ENCODE measurements around the gene ULK4. TPM values are rescaled to one million over a fixed set of nuclear protein-coding genes. Genes with fewer than 3 reads are reported as not detected.
"Not testable (repeated sequence)": the region's sequence is repeated elsewhere in the genome, so short reads cannot be mapped to it uniquely, and the experiment has no call there.

The ULK4 gene
- polyA plus RNA-seq, 1 experiment: 1.6 TPM

- no peak for DNase-seq (ENCODE audit: low read depth)
- no peaks in the 10 kb centered on the region for H3K36me3 ChIP-seq (ENCODE audit: control insufficient read depth, insufficient read depth, low read length)
- POLR2A ChIA-PET: no interaction called here
- 0 out of 2 replicates have a peak, but pooled peaks cover 1% of the 10 kb centered on the region for H3K27me3 ChIP-seq (ENCODE audit: control insufficient read depth, insufficient read depth, low read length)
- no peak for TF ChIP-seq CTCF (IDR thresholded peaks at IDR 0.05; ENCODE audit: insufficient read depth, low read depth, low read length)
- CTCF ChIA-PET: interaction anchor here (0.6 to 2.0 kb wide), 4 partner anchors 8 to 1680 kb away, joined by 3 to 7 read pairs (median 4); no protein-coding TSS in a partner anchor
- H3K4me3 ChIP-seq (ENCODE audit: low read depth, low read length): no peak overlapping the region
Observed at GRCh38 chr3:41989518-41989917, 27.6 kb upstream of the ULK4 start.

GRCh38 chr3:41987627-41988026, 25.7 kb upstream of the ULK4 start:
- CTCF ChIA-PET: no interaction called here
- POLR2A ChIA-PET: no interaction called here

GRCh38 chr3:41986561-41986960, 24.7 kb upstream of the ULK4 start:
- ChIA-PET CTCF (no interaction called here), POLR2A (no interaction called here)
- Histone ChIP-seq H3K36me3 (ENCODE audit: control insufficient read depth, insufficient read depth, low read length) (no peaks in the 10 kb centered on the region), H3K27me3 (ENCODE audit: control insufficient read depth, insufficient read depth, low read length) (0 out of 2 replicates have a peak, but pooled peaks cover 1% of the 10 kb centered on the region), H3K4me3 (ENCODE audit: low read depth, low read length) (no peak overlapping the region)
- DNase-seq (ENCODE audit: low read depth): no peak
- no peak for TF ChIP-seq CTCF (IDR thresholded peaks at IDR 0.05; ENCODE audit: insufficient read depth, low read depth, low read length)

More at GRCh38 chr3:41987627-41988026, 25.7 kb upstream of the ULK4 start:
- no peak for DNase-seq (ENCODE audit: low read depth)
- no peak for TF ChIP-seq CTCF (IDR thresholded peaks at IDR 0.05; ENCODE audit: insufficient read depth, low read depth, low read length)
- no peaks in the 10 kb centered on the region for H3K36me3 ChIP-seq (ENCODE audit: control insufficient read depth, insufficient read depth, low read length)
- no peak overlapping the region for H3K4me3 ChIP-seq (ENCODE audit: low read depth, low read length)
- 0 out of 2 replicates have a peak, but pooled peaks cover 1% of the 10 kb centered on the region for H3K27me3 ChIP-seq (ENCODE audit: control insufficient read depth, insufficient read depth, low read length)

GRCh38 chr3:41985018-41985417, 23.1 kb upstream of the ULK4 start:
- Histone ChIP-seq H3K36me3 (ENCODE audit: control insufficient read depth, insufficient read depth, low read length) (no peaks in the 10 kb centered on the region), H3K4me3 (ENCODE audit: low read depth, low read length) (no peak overlapping the region), H3K27me3 (ENCODE audit: control insufficient read depth, insufficient read depth, low read length) (0 out of 2 replicates have a peak, but pooled peaks cover 1% of the 10 kb centered on the region)
- POLR2A ChIA-PET: no interaction called here
- TF ChIP-seq CTCF (IDR thresholded peaks at IDR 0.05; ENCODE audit: insufficient read depth, low read depth, low read length): no peak
- CTCF ChIA-PET: no interaction called here
- no peak for DNase-seq (ENCODE audit: low read depth)

GRCh38 chr3:41983091-41983490, 21.2 kb upstream of the ULK4 start:
- POLR2A ChIA-PET; CTCF ChIA-PET; H3K27me3 ChIP-seq (ENCODE audit: control insufficient read depth, insufficient read depth, low read length); H3K36me3 ChIP-seq (ENCODE audit: control insufficient read depth, insufficient read depth, low read length); DNase-seq (ENCODE audit: low read depth); H3K4me3 ChIP-seq (ENCODE audit: low read depth, low read length): not testable (repeated sequence)

- H3K27me3 ChIP-seq (ENCODE audit: control insufficient read depth, insufficient read depth, low read length); H3K4me3 ChIP-seq (ENCODE audit: low read depth, low read length); H3K36me3 ChIP-seq (ENCODE audit: control insufficient read depth, insufficient read depth, low read length); CTCF ChIA-PET; POLR2A ChIA-PET; DNase-seq (ENCODE audit: low read depth): not testable (repeated sequence)
Observed at GRCh38 chr3:41977401-41977800, 15.5 kb upstream of the ULK4 start.

Measured in BJ (cell line).